ELR (cell line): ENCODE results near the gene PDS5A.
"Not testable (repeated sequence)": the region's sequence is repeated elsewhere in the genome, so short reads cannot be mapped to it uniquely, and the experiment has no call there.

Experiments
- DNase-seq: peaks from one replicate; pipeline ENCODE4 v3.0.0-alpha.2; 2015; ENCODE audit warnings: low read depth

The PDS5A gene

DNA sequence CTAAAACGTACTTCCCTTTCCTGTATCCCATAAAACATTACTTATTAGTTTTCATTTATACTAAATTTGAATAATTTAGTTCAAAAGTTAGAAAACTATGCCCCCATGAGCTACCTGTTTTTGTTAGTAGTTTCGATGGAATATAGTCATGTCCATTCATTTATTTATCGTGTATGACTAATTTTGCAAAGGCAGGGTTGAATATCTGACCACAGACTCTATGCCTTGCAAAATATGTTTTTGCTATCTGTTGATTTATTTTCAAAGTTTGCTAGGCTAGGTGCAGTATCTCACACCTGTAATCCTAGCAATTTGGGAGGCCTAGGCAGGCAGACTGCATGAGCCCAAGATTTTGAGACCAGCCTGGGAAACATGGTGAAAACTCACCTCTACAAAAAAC, 78.4 kb downstream of the PDS5A start:
- DNase-seq = no peak

DNA sequence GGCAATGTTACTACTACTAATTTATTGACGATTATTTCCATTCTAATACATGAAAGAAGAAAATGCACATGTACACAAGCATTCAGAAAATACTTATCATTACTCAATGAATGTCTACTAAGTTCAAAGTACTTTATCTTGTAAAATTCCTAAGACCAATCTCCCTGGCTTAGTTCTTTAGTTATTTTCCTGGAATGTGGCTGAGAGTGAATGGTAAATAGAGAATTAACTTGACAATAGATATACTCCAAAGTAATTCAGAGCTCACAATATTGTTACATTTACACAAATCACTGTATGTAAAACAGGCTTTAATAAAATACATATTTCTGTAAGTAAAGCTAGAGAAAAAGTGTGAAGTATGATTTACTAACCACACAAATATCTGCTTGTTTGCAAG, 79.7 kb downstream of the PDS5A start:
- DNase-seq = no peak

DNA sequence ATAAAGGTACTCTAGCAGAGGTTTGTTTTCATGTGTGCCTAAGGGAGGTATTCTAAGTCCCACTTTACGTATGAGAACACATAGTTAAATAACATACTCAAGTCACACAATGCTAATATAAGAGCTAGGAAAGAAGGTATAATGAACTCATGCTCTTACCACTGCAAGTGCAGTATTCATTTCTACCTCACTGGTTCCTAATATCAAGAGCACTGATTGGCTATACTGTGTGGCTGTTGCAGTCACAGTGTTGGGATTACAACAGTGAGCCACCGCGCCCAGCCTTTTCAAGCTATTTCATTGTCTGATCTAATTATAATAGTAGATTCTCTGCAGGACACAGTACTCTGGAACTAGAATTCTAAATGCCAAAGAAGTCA, 84.0 kb downstream of the PDS5A start:
- DNase-seq = no peak

DNA sequence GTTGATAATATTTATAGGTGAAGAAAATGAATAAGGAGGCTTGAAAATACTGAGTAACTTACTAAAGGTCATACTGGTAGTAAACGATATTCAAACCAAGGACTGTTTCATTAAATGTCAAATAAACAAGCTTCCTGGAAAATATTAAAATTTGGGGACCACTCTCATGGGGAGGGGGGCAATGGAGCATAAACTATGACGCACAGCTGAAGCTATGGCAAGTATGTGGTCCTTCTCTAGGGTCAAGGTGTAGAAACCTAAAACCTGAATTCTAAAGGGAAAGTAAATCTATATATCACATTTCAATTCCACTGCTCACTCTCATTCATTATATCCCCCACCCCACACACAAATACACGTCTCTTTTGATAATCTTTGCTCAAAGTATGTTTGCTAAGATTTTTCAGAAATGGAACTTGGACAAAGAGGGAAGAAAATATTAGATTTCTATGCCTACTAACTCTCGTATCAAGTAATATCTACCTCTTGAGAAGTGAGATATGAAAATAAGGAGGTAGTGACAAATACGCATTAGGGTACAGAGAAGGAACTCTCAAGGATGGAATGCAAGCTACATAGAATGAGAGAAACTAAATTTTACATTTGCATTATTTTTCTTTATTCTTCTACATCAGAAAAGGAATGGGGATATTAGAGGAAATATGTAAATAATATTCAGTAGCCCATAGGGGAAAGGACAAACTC, 84.6 kb downstream of the PDS5A start:
- no peak for DNase-seq

DNA sequence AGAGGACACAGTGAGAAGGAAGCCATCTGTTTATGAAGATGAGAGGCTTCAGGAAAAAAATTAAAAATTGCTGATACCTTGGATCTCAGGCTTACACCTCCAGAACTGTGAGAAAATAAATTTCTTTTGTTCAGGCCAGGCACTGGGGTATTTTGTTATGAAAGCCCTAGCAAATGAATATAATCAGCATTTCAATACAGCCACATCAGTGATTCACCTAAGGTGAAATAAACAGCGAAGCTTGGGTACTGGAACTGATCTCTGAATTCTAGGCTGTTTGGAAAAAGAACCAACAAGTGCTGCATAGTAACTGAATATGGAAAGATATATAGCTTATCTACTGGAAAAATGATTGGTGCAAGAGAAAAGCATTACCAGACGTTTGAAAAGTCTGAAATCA, 88.5 kb downstream of the PDS5A start:
- no peak for DNase-seq

DNA sequence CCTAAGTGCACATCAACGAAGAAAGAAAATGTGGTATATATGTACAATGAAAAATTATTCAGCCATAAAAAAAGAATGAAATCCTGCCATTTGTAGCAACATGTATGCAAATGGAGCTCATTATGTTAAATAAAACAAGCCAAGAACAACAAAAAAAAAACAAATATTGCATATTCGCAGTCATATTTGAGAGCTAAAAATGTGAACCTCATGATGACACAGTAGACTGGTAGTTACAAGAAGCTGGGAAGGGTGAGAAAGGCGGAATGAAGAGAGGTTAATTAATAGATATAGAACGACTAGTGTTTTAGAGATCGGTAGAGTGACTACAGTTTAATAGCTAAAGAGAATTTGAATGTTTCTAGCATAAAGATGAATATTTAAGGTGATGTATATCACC, 89.2 kb downstream of the PDS5A start:
- DNase-seq = no peak

DNA sequence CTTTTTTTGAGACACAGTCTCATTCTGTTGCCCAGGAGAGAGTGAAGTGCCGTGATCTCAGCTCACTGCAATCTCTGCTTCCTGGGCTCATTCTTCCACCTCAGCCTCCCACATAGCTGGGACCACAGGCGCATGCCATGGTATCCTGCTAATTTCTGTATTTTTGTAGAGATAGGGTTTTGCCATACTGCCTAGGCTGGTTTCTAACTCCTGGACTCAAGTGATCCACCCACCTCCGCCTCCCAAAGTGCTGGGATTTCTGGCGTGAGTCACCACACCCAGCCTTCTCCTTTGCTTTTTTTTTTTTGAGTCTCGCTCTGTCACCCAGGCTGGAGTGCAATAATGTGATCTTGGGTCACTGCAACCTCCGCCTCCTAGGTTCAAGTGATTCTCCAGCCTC, 94.1 kb downstream of the PDS5A start:
- peak; percentile 28 for DNase-seq

DNA sequence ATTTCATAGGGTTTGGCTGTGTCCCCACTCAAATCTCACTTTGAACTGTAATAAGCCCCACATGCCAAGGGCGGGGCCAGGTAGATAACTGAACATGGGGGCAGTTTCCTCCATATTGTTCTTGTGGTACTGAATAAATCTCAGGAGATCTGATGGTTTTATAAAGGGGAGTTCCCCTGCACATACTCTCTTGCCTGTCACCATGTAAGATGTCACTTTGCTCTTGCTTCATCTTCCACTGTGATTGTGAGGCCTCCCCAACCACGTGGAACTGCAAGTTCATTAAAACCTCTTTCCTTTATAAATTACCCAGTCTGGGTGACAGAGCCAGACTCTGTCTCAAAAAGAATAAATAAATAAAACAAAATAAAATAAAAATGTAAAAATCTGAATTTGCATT, 95.9 kb downstream of the PDS5A start:
- DNase-seq = no peak

DNA sequence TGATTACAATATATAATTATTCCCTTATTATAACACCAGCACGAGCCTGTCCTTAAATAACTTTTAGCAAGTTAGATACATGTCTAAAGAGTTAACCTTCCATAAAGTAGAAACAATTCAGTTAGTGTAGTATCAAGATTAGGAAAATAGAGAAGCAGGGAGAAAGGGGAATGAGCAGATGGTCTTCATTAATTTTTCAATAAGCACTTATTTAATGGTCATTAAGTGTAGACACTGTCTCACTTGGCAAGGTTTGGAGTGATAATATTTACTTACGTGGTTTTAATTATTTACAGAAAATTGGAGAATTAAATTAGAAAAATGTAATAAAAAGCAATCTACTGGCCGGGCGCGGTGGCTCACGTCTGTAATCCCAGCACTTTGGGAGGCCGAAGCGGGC, 99.7 kb downstream of the PDS5A start:
- no peak for DNase-seq

DNA sequence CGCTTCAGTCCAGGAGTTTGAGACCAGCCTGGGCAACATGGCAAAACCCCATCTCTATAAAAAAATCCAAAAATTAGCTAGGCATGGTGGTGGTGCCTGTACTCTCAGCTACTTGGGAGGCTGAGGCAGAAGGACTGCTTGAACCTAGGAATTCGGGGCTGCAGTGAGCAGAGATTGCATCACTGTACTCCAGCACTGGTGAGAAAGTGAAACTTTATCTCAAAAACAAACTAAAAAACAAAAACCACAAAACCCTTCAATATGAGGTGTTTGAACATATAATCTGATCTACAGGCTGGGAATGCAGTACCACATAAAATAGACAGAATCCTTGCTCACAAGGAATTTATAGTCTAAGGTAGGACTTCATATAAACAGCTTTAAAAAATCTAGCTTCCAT, 103.9 kb downstream of the PDS5A start:
- DNase-seq = no peak

DNA sequence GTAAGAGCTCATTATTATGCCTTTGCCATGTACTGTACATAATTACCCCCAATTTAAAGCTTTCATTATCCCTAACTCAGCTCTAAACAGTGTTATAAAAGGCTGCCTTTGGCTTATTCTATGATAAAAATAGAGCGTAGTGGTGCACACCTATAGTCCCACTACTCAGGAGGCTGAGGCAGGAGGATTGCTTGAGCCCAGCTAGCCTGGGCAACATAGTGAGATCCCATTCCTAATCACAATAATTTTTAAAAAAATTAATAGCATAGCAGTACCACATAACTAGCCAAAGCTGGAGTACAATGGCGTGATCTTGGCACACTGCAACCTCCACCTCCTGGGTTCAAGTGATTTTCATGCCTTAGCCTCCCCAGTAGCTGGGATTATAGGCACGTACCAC, 112.4 kb downstream of the PDS5A start:
- DNase-seq = no peak

DNA sequence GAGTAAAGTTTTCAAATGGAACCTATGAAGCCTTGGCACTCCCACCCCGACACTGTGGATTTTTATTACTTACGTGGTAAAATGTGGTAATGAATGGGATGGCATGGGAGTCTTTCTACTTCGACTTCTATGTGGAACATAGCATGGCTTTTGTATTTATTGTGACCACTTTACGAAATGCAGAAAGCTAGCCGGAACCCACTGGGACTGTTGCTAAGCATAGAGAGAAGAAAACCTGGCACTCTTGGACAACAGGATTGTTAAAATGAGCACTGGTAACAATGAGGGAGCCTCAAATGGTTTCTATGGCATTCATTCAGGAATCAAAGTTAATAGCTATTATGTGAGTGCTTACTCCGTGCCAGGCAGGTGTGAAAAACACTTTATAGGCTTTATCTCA, 113.3 kb downstream of the PDS5A start:
- no peak for DNase-seq

DNA sequence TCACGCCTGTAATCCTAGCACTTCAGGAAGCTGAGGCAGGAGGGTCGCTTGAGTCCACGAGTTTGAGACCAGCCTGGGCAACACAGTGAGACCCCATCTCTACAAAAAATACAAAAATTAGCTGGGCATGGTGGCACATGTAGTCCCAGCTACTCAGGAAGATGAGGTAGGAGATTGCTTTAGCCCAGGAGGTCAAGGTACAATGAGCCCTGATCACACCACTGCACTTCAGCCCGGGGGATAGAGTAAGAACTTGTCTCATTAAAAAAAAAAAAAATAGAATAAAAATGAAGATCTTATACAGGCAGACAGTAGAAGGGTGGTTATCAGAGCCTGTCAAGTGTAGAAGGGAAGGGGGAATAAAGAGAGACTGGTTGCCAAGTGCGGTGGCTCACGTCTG, 116.9 kb downstream of the PDS5A start:
- DNase-seq = no peak

DNA sequence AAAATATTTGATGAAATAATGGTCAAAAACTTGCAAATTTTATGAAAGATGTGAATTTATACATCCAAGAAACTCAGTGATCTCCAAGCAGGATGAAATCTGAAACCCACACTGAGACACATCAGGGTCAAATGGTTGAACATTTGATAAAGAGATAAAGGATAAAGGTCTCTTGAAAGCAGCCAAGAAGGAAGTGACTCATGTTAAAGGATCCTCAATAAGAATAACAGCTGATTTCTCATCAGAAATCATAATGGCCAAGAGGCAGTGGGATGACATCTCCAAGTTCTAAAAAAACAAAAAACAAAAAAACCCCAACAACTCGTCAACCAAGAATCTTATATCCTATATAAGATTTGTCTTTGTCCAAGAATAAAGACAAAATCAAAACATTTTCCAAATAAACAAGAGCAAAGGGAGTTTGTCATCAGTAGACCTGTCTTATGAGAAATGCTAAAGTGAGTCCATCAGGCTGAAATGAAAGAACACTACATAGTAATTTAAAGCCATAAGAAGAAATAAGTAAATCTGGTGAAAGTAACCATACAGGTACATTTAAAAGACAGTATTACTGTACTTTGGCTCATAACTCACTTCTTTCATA, 121.7 kb downstream of the PDS5A start:
- DNase-seq = peak; percentile 80

DNA sequence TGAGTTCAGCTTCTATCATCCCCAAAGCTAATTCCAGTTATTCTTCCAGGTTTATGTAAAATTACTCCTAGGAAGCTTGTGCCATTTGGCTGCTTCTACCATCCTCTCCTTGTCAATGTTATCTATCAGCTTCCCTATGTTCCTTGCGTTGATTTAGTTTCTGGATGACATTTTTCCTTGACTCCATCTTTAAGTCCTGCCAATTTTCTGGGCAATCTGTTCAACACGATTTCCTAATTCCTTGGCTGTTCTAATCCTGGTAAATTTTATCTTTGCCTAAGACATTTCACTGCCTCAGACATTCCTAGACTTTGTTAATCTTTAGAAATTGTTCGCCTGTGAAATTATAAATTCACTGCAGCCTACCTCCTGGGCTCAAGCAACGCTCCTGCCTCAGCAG, 125.1 kb downstream of the PDS5A start:
- DNase-seq = no peak

DNA sequence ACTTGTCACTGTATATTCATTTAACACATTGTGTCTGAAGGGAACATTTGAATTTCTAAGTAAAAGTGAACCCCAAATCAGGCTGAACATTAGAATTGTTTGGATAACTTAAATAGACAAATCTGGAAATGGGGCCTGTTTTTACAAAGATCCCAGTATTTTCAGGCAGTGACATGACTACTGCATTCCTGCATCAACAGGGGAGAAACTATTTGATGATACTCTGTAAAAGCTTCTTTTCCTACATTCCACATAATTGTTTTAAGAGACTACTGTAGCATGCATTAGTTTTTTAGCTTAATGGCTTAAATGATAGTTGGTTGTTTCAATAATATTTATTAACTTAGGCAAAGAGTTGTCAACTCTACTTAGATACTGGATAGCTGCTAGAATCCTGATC, 127.0 kb downstream of the PDS5A start:
- no peak for DNase-seq

DNA sequence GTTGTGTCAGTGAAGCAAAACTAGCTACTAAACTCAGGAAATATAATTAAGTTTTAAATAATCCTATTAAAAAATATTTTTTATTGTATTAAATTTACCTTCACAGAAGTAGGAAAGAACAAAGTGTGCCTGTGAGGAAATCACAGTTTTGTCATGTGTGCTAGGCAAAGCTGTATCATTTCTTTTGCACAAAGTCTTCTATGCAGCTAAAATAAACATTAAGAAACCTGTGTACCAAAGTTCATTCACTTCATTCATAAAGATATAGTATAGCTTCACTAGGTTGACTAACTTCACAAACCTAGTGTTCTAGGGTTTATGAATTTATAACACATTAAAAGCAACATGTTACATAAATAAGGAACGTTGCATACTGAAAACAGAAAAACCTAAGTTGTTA, 131.0 kb downstream of the PDS5A start:
- no peak for DNase-seq

DNA sequence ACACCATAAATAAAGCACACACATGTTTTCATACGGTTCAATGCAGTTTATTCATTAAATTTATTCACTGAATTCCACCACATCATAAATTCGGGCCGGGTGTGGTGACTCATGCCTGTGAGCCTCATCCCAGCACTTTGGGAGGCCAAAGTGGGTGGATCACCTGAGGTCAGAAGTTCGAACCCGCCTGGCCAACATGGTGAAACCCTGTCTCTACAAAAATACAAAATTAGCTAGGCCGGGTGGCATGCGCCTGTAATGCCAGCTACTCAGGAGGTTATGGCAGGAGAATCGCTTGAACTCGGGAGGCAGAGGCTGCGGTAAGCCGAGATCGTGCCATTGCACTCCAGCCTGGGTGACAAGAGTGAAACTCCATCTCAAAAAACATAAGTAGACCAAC, 131.6 kb downstream of the PDS5A start:
- peak; percentile 45 for DNase-seq

DNA sequence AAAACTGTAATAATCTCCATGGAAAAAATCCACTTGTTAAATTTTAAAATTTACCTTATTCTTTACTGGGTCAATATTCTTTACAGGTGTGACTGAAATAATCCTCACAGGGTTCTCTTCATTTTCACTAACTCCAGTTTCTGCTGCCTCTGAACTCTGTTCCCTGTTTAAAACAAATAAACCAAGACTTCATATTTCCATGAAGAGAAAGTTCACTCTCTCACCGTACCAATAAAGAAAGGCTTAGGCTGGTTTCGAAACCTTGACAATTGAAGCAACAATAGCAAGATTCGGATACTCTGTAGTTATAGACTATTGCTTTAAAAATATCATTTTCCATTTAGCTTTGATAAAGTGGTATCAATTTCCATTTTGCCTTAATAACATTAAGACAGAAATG, 135.8 kb downstream of the PDS5A start:
- no peak for DNase-seq

DNA sequence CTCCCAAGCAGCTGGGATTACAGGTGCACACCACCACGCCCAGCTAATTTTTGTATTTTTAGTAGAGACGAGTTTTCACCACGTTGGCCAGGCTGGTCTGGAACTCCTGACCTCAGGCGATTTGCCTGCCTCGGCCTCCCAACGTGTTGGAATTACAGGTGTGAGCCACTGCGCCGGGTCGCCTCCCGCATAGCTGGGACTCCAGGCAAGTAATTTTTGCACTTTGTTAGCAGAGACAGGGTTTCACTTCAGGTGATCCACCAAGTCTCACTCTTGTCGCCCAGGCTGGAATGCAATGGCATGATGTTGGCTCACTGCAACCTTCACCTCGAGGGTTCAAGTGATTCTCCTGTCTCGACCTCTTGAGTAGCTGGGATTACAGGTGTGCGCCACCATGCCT, 137.2 kb downstream of the PDS5A start:
- not testable (repeated sequence) for DNase-seq

DNA sequence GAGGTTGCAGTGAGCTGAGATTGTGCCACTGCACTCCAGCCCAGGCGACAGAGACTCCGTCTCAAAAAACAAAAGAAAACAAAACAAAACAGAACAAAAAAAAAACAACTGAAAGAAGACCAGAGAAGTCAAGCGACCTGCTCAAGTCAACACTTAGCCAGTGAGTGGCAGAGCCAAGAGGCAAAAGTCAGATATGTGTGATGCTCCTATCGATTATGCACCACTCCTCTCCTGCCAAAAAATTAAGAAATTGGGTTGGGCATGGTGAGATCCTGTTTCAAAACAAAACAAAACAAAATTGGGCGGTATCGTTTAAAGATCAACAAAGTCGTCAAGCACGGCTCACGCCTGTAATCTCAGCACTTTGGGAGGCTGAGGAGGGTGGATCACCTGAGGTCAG, 137.7 kb downstream of the PDS5A start:
- no peak for DNase-seq

DNA sequence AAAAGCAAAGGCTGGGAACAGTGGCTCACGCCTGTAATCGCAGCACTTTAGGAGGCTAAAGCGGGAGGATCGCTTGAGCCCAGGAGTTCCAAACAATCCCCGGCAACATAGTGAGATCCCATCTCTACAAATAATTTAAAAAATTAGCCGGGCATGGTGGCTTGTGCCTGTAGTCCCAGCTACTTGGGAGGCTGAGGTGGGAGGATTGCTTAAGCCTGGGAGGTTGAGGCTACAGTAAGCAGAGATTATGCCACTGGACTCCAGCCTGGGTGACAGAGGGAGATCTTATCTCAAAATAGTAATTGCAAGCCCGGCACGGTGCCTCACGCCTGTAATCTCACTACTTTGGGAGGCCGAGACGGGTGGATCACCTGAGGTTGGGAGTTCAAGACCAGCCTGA, 139.3 kb downstream of the PDS5A start:
- DNase-seq = not testable (repeated sequence)

DNA sequence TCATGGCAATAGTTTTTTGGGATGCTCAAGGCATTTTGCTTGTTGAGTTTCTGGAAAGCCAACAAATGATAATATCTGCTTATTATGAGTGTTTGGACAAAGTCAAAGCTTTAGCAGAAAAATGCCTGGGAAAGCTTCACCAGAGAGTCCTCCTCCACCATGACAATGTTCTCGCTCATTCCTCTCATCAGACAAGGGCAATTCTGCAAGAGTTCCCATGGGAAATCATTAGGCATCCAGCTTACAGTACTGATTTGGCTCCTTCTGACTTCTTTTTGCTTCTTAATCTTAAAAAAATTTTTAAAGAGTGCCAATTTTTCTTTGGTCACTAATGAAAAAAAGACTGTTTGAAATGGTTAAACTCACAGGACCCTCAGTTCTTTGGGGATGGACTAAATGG, 143.4 kb downstream of the PDS5A start:
- no peak for DNase-seq

DNA sequence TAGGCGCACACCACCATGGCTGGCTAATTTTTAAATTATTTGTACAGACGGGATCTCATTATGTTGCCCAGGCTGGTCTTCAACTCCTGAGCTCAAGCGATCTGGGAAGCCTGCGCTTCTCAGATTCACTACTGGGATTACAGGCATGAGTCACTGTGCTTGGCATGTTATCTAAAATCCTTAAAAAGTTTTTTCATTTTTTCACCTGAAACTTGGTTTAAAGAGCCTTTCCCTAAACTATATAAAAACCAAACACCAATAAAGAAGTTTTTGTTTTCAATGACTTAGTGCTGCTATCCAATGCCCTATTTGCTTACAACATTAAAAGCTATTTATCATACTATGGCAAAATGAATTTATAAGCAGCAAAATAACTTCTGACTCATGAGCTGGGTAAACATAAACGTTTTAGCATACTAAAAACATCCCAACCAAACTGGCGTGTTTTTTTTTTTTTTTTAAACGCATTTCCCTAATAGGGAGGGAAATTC, 151.9 kb downstream of the PDS5A start:
- DNase-seq = peak; percentile 32
